Activated CD4-positive, alpha-beta memory T cell treated with anti-CD3 and anti-CD28 coated beads, Interleukin-2, amount 10 ng/mL, durations not matched to agents 7 days and 5 days (primary cell): ENCODE measurements around the gene SCARB1. TPM values are rescaled to one million over a fixed set of nuclear protein-coding genes. Genes with fewer than 3 reads are reported as not detected.

Experiments used
- CTCF ChIA-PET: fragments of 350-600 bp; sonication (Branson Sonifier 250); formaldehyde crosslinking; loops from one replicate; lab custom pipeline; 2021; ENCODE audit warnings: antibody characterized with exemption, inconsistent platforms; lab: Charles Lee
- POLR2A ChIA-PET: fragments of 350-600 bp; sonication (Branson Sonifier 250); formaldehyde crosslinking; loops from one replicate; lab custom pipeline; 2021; ENCODE audit warnings: antibody characterized with exemption; lab: Charles Lee
- DNase-seq: peaks from one replicate; pipeline ENCODE4 v3.0.0-alpha.2; 2020
- H3K27ac Mint-ChIP-seq: one replicate; pipeline ENCODE4 v1.8.0; 2021; ENCODE audit warnings: mild to moderate bottlenecking, mixed read lengths
- H3K27me3 Mint-ChIP-seq: one replicate; pipeline ENCODE4 v1.8.0; 2021; ENCODE audit warnings: mixed read lengths
- H3K36me3 Mint-ChIP-seq: one replicate; pipeline ENCODE4 v1.8.0; 2021; ENCODE audit warnings: low read depth, mixed read lengths
- H3K4me1 Mint-ChIP-seq: one replicate; pipeline ENCODE4 v1.8.0; 2021; ENCODE audit warnings: mixed read lengths
- H3K4me3 Mint-ChIP-seq: one replicate; pipeline ENCODE4 v1.8.0; 2021; ENCODE audit warnings: mild to moderate bottlenecking, mixed read lengths
- H3K9me3 Mint-ChIP-seq: one replicate; pipeline ENCODE4 v1.8.0; 2021; ENCODE audit warnings: mixed read lengths
- total RNA-seq, 2 experiments: library from RNA; stranded (reverse); gene quantifications; one replicate each; pipeline ENCODE4 v1.2.3, GENCODE V29; 2021

Gene SCARB1
- total RNA-seq, 2 experiments from 2014 or later: 4.3 to 5.8 TPM

DNA sequence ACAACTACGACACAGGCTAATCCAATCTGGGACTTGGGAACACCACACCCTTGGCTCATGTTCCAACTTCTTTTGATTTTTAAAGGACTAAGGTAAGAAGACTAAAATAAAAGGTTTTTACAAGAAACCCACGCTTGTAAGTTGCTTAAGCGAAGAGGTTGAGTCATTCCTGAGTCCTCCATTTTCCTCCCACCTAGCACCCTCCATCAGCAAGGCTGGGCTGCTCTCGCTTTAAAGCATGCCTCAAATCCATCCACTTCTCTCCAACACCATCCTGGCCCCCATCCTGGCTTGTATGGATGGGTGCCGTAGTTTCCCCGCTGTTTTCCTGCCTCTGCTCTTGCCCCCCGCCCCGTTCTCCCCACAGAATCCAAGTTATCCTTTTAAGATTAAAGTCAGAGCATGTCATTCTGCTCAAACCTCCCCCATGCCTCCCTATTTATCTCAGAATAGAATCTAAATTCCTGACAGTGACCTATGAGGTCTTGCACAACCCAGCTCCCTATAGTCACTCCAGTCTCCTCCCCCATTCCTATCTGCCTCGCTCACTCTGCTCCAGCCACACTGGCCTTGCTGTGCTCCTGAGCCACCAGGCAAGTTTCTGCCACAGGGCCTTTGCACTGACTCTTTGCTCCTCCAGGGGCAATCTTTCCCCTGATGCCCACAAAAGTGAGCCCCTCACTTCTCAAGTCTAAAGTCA, 34.5 kb downstream of the SCARB1 start:
- Mint-ChIP-seq H3K4me3 (no peak overlapping the region), H3K4me1 (no peaks in the 10 kb centered on the region), H3K27me3 (no peaks in the 10 kb centered on the region), H3K36me3 (no peaks in the 10 kb centered on the region), H3K9me3 (no peaks in the 10 kb centered on the region), H3K27ac (no peak overlapping the region)
- no peak for DNase-seq
- ChIA-PET POLR2A (no interaction called here), CTCF (no interaction called here)

DNA sequence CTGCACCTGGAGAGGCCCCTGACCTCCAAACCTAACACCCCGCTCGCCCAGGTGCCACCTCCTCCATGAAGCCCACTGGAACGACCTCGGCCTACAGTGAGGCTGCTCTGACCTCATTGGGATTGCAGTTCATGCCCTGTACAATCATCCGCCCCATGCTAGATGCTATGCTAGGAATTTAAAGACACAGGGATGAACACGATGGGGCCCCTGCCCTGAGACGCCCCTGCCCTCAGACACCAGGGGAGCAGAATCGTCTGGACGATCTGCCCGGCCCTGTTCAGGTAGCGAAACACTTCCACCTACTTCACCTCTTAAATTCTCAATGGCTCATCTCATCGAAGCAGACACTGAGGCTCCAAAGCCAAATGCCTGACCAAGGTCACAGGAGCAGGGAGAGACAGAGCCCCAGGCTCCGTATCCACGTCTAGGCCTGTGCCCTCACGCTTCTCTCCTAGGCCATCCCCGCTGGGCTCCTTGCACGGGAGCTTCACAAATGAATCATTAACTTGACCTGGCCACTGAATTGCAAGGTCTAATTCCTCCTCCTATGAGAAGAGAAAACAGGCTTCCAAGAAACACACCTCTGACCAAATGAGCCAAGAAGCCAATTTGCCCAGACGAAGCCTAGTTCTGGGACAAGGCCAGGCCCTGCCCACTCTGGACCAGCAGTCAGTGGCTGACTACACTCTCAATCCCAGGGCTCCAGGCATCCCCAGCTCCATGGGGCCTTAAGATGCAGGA, 35.2 kb downstream of the SCARB1 start:
- POLR2A ChIA-PET: no interaction called here
- CTCF ChIA-PET: no interaction called here

DNA sequence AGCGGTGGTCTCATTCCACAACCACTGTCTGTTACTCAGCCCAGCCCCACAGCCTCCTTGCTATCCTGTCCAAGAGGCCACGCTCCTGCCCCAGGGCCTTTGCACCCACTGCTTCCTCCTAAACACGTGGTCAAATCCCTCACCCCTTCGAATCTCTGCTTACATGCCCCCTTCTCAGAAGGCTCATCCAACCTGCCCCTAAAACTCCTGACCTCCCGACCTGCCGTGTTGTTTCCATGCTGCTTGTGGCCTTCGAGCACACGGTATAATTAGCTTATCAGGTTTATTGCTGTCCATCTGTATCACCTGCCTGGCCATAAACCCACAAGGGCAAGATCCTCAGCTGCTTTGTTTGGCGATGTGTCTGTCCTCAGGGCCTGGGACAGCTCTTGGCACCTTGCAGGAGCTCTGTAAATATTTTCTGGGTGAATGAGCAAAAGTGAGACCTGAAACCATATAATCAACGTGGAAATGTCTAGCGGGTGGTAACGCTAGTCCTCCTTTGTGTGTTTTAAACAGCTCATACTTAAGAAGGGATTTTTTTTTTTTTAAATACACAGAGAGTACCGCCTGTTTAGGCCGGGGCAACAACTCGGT, 36.0 kb downstream of the SCARB1 start:
- Mint-ChIP-seq H3K27ac (no peak overlapping the region), H3K27me3 (no peaks in the 10 kb centered on the region)

More for the DNA sequence above, 35.2 kb downstream of the SCARB1 start:
- no peaks in the 10 kb centered on the region for H3K36me3 Mint-ChIP-seq
- no peaks in the 10 kb centered on the region for H3K4me1 Mint-ChIP-seq
- DNase-seq: no peak
- H3K9me3 Mint-ChIP-seq: no peaks in the 10 kb centered on the region
- H3K4me3 Mint-ChIP-seq: no peak overlapping the region
- no peak overlapping the region for H3K27ac Mint-ChIP-seq
- no peaks in the 10 kb centered on the region for H3K27me3 Mint-ChIP-seq

GRCh38 chr12:124824195-124824594, 39.5 kb downstream of the SCARB1 start:
- no peak for DNase-seq

More for the DNA sequence above, 36.0 kb downstream of the SCARB1 start:
- no peak for DNase-seq
- ChIA-PET CTCF (interaction anchor here (0.7 kb wide), 1 partner anchor 762 kb away, joined by 3 read pairs; no protein-coding TSS in a partner anchor), POLR2A (no interaction called here)
- Mint-ChIP-seq H3K4me1 (no peaks in the 10 kb centered on the region), H3K36me3 (no peaks in the 10 kb centered on the region), H3K9me3 (no peaks in the 10 kb centered on the region), H3K4me3 (no peak overlapping the region)

GRCh38 chr12:124823272-124823970, 40.2 kb downstream of the SCARB1 start:
- H3K4me3 Mint-ChIP-seq: no peak overlapping the region
- H3K27me3 Mint-ChIP-seq: no peaks in the 10 kb centered on the region
- no peaks in the 10 kb centered on the region for H3K36me3 Mint-ChIP-seq
- no peak for DNase-seq
- no peaks in the 10 kb centered on the region for H3K9me3 Mint-ChIP-seq
- ChIA-PET CTCF (no interaction called here), POLR2A (no interaction called here)
- no peak overlapping the region for H3K27ac Mint-ChIP-seq
- H3K4me1 Mint-ChIP-seq: no peaks in the 10 kb centered on the region

More at GRCh38 chr12:124824195-124824594, 39.5 kb downstream of the SCARB1 start:
- no peaks in the 10 kb centered on the region for H3K27me3 Mint-ChIP-seq
- H3K27ac Mint-ChIP-seq: no peak overlapping the region
- no peak overlapping the region for H3K4me3 Mint-ChIP-seq
- no peaks in the 10 kb centered on the region for H3K36me3 Mint-ChIP-seq
- CTCF ChIA-PET: no interaction called here
- POLR2A ChIA-PET: no interaction called here
- no peaks in the 10 kb centered on the region for H3K4me1 Mint-ChIP-seq
- no peaks in the 10 kb centered on the region for H3K9me3 Mint-ChIP-seq

DNA sequence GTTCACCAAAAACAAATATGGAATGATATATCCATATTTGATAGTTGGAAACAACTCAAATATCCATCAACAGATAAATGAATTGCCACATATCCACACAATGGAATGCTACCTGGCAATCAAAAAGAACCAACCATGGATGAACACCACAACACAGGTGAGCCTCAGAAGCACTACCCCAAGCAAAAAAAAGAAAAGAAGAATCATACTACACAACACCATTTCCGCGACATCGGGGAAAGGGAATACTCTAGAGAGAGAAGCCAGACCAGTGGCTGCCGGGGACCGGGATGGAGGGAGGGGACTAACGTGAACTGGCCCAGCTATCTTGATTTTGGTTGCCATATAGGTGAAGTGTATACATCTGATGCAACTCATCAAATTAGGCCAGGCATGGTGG, 41.4 kb downstream of the SCARB1 start:
- CTCF ChIA-PET: no interaction called here
- Mint-ChIP-seq H3K27me3 (no peaks in the 10 kb centered on the region), H3K36me3 (no peaks in the 10 kb centered on the region), H3K27ac (no peak overlapping the region), H3K4me3 (no peak overlapping the region), H3K9me3 (no peaks in the 10 kb centered on the region), H3K4me1 (no peaks in the 10 kb centered on the region)
- no peak for DNase-seq
- POLR2A ChIA-PET: no interaction called here

- ChIA-PET CTCF (no interaction called here), POLR2A (no interaction called here)
- Mint-ChIP-seq H3K27ac (no peak overlapping the region), H3K4me3 (no peak overlapping the region), H3K27me3 (no peaks in the 10 kb centered on the region), H3K4me1 (no peaks in the 10 kb centered on the region), H3K36me3 (no peaks in the 10 kb centered on the region), H3K9me3 (no peaks in the 10 kb centered on the region)
- no peak for DNase-seq
These were observed 42.1 kb downstream of the SCARB1 start for GRCh38 chr12:124821252-124822200.

- no peak overlapping the region for H3K4me3 Mint-ChIP-seq
- no peak overlapping the region for H3K27ac Mint-ChIP-seq
- no peaks in the 10 kb centered on the region for H3K36me3 Mint-ChIP-seq
- POLR2A ChIA-PET: no interaction called here
- CTCF ChIA-PET: no interaction called here
- H3K27me3 Mint-ChIP-seq: no peaks in the 10 kb centered on the region
- H3K9me3 Mint-ChIP-seq: no peaks in the 10 kb centered on the region
- no peak for DNase-seq
- no peaks in the 10 kb centered on the region for H3K4me1 Mint-ChIP-seq
These were observed 43.5 kb downstream of the SCARB1 start for GRCh38 chr12:124820199-124820598.

DNA sequence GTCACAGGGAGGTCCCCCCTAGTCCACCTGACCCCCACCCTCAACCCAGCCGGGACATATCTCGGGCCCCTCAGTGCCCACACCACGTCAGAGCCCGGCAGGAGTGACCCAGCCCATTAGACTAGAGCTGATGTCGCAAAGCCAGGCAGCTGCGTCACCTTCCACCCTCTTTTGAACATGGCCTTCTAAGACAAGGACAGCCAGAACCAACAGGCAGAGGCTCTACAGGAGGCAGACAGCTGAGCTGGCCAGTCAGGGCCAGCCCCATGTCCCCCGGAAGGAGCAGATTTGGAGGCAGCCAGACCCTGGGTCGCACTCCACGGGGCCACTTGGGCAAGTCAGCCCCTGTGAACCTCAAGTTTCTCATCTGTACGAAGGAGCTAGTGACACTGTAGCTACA, 44.1 kb downstream of the SCARB1 start:
- DNase-seq: no peak
- no peak overlapping the region for H3K4me3 Mint-ChIP-seq
- ChIA-PET POLR2A (no interaction called here), CTCF (no interaction called here)
- no peaks in the 10 kb centered on the region for H3K36me3 Mint-ChIP-seq
- H3K27me3 Mint-ChIP-seq: no peaks in the 10 kb centered on the region
- no peaks in the 10 kb centered on the region for H3K9me3 Mint-ChIP-seq
- no peak overlapping the region for H3K27ac Mint-ChIP-seq
- H3K4me1 Mint-ChIP-seq: no peaks in the 10 kb centered on the region

GRCh38 chr12:124819080-124819479, 44.6 kb downstream of the SCARB1 start:
- ChIA-PET CTCF (no interaction called here), POLR2A (no interaction called here)
- Mint-ChIP-seq H3K36me3 (no peaks in the 10 kb centered on the region), H3K9me3 (no peaks in the 10 kb centered on the region), H3K4me1 (no peaks in the 10 kb centered on the region), H3K4me3 (no peak overlapping the region), H3K27me3 (no peaks in the 10 kb centered on the region), H3K27ac (no peak overlapping the region)
- no peak for DNase-seq

- no peaks in the 10 kb centered on the region for H3K36me3 Mint-ChIP-seq
- H3K27me3 Mint-ChIP-seq: no peaks in the 10 kb centered on the region
- no peak overlapping the region for H3K4me3 Mint-ChIP-seq
- H3K4me1 Mint-ChIP-seq: no peaks in the 10 kb centered on the region
- CTCF ChIA-PET: no interaction called here
- POLR2A ChIA-PET: no interaction called here
- DNase-seq: no peak
- no peaks in the 10 kb centered on the region for H3K9me3 Mint-ChIP-seq
- no peak overlapping the region for H3K27ac Mint-ChIP-seq
These were observed 46.3 kb downstream of the SCARB1 start for GRCh38 chr12:124817076-124818000.
